Vagina (tissue), 2 donors: Measurements from ENCODE around the gene GFOD1.

Source experiments
- CTCF ChIP-seq, 3 experiments: fragments of 450-650 bp in 2 of 3; fragments of 200-600 bp in 1 of 3; sonication (generic) in 1 of 3; IDR thresholded peaks; one replicate each; pipeline ENCODE4 v1.5.1; 2017 to 2019; ENCODE audit warnings: antibody characterized with exemption in 3 of 3, mild to moderate bottlenecking in 2 of 3, moderate library complexity in 2 of 3
- POLR2A ChIP-seq, 2 donors: fragments of 450-650 bp; IDR thresholded peaks; one replicate each; pipeline ENCODE4 v1.6.1; 2017; ENCODE audit warnings: antibody characterized with exemption in 2 of 2, mild to moderate bottlenecking in 2 of 2, moderate library complexity in 2 of 2

DNA sequence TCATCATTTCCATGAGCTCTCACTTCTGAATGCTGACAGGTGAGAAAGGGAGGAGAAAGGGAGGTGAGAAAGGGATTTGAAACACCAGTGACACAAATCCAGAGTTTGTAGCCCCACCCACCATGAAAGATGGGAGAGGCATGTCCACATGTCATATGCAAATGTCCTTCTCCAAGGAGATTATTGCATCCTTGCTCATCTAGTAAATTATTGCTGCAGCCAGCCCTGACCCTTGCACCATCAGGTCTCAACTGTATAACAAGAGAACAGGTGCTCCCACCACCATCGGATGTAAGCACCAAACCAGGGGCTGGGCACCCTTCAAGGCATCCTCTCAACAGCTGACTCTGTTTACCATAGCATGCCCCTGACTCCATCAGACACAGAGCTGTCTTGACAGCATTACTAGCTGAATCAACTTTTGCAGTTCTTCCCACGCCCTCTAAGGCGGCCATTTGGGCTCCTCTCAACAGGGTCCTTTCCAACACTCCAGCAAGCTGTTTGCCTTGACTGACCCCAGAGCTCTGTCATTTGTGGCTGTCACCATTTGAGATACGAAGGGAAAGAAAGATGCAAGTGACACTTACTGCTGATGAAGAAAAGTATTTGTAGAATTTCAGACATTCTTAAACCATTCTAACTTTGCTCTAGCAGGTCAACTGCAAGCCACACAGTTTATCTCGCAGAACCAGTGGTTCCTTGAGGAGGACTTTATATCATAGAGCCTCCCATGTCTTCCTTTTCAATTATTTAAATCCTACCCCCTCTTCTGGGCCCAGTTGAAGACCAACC, 14.2 kb downstream of the GFOD1 start:
- TF ChIP-seq CTCF (IDR thresholded peaks at IDR 0.05) = no peak
- TF ChIP-seq POLR2A (IDR thresholded peaks at IDR 0.05) = no peak
